ENCODE results near the gene PNRC2.
"Not testable (repeated sequence)": the region's sequence is repeated elsewhere in the genome, so short reads cannot be mapped to it uniquely, and the experiment has no call there.

DNA sequence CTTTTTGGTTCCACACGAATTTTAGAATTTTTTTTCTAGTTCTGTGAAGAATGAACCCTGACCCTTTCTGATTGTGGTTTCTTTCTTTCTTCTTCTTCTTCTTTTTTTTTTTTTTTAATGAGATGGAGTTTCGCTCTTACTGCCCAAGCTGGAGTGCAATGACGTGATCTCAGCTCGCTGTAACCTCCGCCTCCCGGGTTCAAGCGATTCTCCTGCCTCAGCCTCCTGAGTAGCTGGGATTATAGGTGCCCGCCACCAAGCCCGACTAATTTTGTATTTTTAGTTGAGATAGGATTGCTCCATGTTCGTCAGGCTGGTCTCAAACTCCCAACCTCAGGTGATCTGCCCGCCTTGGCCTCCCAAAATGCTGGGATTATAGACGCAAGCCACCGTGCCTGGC, 32.4 kb downstream of the PNRC2 start:
- TF ChIP-seq, protein P1, sequence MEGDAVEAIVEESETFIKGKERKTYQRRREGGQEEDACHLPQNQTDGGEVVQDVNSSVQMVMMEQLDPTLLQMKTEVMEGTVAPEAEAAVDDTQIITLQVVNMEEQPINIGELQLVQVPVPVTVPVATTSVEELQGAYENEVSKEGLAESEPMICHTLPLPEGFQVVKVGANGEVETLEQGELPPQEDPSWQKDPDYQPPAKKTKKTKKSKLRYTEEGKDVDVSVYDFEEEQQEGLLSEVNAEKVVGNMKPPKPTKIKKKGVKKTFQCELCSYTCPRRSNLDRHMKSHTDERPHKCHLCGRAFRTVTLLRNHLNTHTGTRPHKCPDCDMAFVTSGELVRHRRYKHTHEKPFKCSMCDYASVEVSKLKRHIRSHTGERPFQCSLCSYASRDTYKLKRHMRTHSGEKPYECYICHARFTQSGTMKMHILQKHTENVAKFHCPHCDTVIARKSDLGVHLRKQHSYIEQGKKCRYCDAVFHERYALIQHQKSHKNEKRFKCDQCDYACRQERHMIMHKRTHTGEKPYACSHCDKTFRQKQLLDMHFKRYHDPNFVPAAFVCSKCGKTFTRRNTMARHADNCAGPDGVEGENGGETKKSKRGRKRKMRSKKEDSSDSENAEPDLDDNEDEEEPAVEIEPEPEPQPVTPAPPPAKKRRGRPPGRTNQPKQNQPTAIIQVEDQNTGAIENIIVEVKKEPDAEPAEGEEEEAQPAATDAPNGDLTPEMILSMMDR (IDR thresholded peaks at IDR 0.05), result not testable (repeated sequence)
- TF ChIP-seq POLR2A (IDR thresholded peaks at IDR 0.05), result not testable (repeated sequence)
